Stimulated activated CD8-positive, alpha-beta memory T cell treated with anti-CD3 and anti-CD28 coated beads, Interleukin-15, amount 100 ng/mL, for 24 hours (primary cell): ENCODE results near the gene NAA40.
A peak's percentile ranks its signal among the peaks of the same experiment; 100 is the strongest.

Experiments
- DNase-seq: peaks from one replicate; pipeline ENCODE4 v3.0.0-alpha.2; 2020; ENCODE audit warnings: low read depth

Gene NAA40

DNA sequence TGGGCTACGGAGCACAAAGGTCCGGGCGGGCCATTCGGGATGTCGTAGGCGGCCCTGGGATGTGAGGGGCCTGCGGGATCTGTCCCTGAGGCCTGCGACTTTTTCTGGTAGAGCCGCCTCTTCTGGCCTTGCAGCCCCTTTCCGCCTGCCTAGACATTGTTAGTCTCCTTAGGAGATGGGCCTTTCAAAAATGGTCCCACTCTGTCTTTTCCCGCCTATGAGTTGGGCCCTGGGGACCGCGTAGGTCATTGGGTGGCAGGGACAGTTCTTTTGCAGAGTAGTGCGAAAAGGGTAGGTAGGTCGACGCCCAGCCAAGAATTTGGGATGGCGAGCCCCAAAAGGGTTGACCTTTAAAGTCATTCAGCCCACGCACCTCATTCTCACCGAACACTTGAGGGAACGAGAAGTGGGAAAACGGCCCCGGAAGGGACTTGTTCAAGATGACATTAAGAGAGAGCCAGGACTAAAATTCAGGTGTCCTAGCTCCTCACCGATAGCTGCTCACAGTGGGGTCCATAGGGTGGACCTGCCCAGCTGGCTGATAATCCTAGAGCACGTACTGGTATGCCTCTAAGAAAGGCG is 48.2 kb downstream of the NAA40 start:
- no peak for DNase-seq

DNA sequence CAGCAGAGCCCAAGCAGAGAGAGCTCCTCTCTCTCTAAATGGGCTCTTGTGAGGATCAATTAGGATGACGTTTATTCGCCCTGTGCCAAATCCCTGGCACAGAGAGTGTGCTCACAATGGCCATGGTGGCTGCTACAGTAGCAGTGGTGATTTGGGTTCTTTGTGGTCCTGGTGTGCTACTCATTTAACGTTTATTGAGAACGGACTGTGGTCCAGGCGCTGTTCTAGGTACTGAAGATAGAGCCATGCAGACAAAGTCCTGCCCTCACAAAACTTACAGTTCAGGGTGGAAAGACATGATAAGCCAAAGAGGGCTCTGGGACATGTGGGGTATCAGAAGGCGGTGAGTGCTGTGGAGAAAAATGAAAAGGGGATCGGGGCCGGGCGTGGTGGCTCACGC is 52.8 kb downstream of the NAA40 start:
- no peak for DNase-seq

DNA sequence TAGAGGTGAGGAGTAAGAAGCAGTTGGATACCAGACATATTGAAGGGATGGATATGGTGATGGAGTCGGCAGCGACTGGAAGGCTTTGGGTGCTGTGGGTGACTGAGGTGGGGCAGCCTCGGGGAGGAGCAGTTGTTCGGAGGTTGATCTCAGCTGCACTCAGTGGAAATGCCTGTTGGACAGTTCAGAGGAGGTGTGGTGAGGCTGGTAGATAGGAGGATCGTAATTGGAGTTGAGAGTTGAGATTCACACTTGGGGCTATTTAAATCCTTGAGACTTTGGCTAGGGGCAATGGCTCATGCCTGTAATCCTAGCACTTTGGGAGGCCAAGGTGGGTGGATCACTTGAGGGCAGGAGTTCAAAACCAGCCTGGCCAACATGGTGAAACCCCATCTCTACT is 54.3 kb downstream of the NAA40 start:
- no peak for DNase-seq

DNA sequence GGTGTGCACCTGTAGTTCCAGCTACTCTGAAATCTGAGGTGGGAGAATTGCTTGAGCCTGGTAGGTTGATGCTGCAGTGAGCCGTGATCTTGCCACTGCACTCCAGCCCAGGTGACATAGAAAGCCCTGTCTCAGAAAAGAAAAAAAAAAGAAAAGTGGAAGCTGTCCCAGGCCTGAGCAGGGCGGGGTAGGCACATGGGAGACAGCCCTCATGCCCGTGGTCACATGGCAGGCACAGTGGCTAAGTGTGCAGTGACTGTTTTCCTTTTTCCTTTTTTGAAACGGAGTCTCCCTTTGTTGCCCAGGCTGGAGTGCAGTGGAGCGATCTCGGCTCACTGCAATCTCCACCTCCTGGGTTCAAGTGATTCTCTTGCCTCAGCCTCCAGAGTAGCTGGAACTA is 55.2 kb downstream of the NAA40 start:
- no peak for DNase-seq

DNA sequence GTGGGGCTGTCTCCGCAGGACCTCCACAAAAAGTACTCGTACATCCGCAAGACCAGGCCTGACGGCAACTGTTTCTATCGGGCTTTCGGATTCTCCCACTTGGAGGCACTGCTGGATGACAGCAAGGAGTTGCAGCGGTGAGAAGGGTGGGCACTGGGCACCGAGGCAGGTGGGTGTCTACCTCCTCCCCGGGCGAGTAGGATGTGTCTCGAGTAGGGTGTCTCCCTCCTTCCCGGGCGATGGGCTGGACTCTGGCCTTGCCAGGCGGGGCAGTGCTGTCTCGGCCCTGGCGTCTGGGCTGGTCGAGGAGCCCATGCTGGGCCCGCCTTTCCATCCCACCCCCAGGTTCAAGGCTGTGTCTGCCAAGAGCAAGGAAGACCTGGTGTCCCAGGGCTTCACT is 57.7 kb downstream of the NAA40 start:
- DNase-seq = no peak

DNA sequence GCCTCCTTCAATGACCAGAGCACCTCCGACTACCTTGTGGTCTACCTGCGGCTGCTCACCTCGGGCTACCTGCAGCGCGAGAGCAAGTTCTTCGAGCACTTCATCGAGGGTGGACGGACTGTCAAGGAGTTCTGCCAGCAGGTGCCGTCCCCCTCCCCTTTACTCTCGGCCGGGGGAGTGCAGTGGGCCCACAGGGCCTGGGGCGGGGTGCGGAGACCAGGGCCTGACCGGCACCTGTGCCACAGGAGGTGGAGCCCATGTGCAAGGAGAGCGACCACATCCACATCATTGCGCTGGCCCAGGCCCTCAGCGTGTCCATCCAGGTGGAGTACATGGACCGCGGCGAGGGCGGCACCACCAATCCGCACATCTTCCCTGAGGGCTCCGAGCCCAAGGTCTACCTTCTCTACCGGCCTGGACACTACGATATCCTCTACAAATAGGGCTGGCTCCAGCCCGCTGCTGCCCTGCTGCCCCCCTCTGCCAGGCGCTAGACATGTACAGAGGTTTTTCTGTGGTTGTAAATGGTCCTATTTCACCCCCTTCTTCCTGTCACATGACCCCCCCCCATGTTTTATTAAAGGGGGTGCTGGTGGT is 58.4 kb downstream of the NAA40 start:
- no peak for DNase-seq

DNA sequence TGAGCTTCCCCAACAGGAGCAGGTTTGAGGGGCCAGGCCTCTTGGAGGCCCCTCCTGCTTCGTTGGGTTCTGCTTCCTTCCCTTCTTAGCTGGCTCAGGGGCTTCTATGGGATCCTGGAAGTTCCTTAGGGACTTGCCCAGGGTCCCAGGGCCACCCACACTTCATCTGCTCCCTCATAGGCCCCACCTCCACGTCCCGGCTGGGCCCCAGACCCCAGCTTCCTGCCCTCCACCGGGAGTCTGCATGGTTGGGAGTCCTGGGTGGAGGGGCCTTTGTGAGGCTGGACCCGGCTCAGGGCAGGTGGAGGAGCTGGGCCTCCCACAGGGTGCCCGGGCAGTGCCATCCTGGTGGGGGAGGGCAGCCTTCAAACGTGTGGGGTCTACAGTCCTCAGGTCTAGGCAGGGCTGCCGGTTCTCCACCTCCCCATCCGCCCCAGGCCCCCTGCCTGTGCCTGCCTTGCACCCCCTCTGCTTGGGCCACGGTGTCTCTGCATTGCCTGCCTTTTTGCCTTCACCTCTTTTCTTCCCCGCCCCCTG is 59.1 kb downstream of the NAA40 start:
- no peak for DNase-seq

DNA sequence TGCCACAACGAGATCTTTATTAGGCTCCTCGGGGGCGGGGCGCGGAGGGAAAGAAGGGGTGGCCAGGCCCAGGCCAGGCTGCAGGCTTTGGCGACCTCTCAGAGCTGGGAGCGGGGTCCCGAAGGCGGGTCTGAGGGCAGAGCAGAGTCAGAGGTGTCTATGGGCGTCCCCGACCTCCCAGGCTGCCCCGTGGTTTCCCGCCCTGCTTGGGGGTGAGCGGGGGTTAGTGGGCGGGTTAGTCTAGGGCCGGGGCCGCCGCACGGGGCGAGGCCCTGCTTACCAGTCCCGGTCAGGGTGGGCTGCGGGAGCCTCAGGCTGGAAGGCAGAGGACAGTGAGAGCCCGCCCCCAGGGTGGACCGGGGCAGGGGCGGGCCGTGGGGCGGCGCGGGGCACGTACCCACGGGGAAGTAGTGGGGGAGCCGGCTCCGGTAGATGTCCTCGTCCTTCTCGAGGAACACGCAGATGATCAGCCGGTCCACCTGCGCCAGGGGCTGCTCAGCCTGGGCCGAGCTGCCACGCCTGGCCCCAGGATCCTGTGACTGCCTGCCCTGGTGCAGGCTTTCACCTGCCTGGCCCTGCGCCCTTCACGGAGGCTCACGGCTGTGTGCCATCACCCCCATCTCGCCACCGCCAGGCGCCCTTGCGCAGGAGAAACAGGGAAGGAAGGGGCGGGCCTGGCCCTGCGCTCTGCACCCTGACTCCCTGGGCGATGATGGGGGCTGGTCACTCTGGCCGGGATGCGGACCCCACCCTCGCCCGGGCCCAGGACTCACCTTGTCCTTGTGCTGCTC is 60.0 kb downstream of the NAA40 start:
- no peak for DNase-seq

DNA sequence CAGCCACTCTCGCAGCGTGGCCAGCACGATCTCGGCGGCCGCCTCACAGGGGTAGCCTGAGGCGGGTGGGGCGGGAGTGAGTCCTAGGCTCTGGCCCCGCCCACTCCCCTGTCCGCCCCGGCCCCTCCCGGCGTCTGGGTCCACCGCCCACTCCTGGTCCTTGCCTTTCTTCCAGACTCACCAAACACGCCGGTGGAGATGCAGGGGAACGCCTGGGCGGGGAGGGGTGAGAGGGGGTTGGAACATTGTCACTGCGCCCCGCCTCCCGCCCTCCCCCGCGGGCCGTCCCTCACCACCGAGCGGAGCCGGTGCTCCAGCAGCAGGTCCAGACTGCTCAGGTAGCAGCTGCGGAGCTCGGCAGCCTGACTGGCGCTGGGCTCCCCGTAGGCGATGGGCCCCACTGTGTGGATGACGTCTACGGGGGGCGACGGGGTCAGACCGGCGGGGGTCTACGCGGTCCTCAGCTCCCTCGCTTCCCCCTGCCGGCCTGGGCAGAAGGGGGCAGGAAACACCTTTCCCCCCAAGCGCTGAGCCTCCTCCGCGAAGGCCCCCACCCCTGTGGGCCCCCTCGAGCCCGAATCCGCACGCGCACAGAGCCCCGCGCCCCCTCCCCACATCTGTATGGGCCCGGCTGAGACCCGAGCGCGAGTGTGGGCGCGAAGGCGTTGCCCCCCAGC is 60.7 kb downstream of the NAA40 start:
- peak; percentile 26 for DNase-seq

DNA sequence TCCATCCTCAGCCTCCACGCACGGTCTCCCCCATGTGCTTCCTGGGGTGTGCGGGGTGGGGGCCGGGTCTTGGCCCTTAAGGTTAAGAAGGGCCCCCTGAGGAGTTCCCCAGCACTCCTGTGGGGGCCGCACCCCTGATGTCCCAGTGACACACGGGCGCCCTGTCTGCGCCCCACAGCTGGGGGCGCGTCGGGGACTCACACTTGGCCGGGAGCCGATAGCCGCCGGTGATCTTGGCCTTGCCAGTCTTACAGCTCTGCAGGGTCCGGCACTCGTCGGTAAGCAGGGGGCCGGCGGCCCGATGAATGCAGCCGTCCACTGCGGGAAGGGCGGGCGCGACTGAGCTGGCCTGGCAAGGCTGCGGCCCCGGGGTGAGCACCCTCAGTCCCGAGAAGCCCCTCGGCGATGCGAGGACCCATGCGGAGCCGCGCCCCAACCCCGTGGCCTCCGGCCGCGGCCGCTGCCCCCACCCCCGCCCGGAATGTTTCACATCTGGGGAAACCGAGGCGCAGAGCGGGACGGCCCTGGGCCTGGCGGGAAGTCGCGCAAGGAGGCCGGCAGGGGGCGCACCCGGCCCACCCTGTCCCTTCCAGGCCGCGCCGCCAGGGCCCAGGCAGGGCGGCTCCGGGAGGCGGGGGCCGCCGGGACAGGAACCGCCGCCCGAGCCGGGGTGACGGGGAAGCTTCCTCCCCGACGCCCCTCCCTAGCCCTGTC is 61.4 kb downstream of the NAA40 start:
- DNase-seq = peak; percentile 52

DNA sequence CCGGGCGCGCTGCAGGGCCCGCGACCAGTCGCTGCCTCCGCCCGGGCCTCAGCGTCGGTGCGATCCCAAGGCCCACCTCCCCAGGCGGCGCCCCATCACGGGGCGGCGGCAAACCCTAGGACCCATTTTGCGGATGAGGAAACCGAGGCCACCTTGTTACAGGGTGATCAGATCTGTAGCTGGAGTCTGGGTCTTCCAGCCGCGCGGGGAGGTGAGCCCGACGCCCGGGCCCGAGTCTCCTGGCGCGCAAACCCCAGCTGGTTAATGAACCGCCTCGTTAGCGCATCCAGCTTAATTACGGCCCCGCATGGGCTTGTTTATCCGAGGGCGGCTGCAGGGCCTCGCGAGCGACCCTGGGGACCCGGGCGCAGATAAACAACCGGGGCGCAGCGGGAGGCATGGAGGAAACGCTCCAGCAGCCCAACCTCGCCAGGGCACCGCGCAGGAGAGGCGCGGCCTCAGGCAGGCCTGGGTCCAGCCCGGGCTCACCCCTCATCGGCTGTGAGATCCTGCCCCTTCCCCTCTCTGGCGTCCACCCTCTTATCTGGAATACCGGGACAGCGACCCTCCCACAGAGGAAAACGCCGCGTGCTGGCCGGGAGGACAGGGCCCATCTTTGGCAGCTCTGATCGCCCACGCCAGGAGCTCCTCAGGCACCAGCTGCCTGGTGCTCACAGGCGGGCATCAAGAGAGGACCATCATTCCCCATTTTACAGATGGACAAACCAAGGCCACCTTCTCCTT is 62.1 kb downstream of the NAA40 start:
- DNase-seq = no peak

DNA sequence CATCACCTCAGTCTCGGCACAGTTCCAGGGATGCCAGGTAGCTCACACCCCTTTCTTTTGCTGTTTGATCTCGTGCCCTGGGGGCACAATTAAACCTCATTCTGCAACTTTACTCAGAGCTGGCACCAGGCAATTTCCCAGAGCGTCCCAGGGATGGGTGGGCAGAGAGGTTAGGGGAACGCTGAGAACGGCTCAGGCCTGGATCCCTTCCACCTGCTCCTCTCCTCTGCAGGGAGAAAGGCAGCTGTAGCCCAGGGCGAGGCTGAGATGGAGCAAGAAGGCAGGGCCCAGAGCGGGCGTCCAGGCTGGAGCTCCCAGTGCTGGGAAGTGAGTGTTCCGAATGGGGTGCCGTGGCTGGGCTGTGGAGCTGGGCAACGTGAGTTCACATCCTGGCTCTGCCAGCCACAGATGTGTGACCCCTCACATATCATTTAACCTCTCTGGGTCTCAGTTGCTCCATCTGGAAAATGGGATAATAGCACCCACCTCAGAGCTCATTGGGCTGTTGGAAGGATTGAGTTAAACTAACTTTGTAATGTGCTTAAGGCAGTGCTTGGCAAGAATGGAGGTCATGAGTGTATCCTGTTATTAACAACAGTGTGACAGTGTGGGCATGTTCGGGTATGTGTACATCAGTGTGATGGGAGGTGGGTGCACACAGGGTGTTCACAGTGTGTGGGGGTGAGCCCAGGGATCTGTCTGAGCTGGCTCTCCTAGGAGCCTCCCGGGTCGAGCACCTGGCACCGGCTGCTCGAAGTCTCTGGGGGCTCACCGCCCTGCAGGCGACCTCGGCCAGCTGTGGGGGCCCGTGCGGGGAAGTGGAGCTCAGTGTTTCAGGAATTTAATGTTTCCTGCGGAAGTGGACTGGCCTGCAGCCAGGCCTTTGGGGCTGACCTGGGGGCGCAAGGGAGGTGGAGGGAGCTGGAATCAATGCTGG is 63.0 kb downstream of the NAA40 start:
- no peak for DNase-seq

DNA sequence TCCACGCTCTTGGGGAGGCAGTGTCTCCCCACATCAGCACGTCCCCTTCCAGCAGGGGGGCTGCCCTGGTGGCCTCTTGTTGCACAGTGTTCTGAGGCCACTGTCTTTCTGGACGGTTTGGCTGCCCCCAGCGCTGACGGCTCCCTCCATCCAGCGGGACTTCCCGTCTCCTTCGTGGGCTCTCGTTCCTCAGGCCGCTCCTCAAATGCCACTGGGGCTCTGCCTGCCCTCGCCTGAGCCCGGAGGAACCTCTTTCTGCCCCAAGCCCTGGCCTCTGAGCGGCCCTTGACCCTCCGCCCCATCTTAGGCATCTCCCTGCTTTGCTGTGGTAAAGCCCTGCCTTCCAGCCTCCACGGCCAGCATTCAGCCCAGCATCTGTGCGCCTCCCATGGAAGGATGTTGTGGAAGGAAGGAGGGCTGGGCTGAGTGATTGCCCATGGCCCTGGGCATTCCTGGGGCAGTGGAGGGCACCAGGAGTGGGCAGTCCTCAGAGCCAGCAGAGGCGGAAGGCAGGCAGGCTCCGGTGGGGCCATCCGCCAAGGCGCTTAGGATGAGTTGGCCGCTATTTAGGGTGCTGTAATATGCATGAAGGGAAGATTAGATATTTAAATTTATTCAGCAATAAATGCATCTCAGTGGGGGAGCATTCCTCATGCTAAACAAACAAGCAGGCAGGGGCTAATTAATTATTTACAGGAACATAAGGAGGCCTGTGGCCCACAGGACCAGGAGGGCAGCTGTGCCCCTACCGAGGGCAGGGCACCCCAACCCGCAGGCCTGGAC is 65.2 kb downstream of the NAA40 start:
- DNase-seq = no peak

DNA sequence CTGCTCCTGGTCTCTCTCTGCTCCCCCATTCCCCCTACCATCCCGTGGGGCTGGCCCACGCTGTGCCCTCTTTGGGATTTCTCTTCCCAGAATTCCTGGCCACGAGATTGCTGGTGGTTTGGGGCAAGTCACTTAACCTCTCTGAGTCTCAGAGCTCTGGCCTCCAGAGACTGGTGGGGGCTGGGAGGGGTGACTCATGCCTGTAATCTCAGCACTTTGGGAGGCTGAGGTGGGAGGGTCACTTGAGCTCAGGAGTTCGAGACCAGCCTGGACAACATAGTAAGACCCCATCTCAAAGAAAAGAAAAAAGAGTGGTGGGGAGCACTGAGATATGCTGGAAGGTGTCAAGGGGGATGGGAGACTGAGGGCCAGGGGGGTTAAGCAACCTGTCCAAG is 65.8 kb downstream of the NAA40 start:
- DNase-seq = no peak

DNA sequence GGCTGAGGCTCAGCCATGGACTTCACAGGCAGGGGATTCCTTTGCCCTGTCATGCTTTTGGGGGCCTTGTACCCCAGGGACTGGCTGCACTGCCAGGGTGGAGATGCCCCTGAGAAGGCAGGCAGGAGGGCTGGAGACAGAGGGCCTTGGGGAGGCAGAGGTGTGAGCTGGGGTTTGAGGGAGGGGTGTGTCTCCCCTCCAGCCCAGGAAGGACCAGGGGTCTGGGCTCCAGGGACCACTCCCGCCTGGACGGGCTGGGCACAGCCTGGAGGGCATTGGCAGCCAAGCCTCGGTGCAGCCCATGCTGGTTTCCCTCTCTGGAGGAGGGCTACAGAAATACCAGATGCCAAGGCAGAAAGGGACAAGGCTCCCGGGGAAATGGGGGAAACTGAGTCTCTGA is 66.9 kb downstream of the NAA40 start:
- no peak for DNase-seq

DNA sequence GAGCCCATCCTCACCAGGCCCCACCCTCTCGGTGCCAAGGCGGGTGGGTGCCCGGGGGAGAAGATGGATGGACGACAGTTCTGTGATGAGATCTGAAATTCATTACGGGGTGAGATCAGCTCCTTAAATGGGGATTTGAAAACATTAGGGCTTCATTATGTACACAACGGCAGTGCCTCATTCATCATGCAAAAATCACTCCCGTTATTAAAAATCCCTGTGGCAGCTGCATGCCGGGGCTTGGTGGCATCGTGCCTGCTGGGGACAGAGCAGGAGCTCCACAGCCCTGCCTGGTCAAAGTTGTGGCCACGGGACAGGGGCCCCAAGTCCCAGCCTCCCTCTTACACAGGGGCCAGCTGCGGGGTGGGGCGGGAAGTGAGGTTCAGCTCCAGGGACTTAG is 67.6 kb downstream of the NAA40 start:
- DNase-seq = no peak
